GM21447 (cell line): ENCODE data around the gene SERPINA5.
A peak's percentile ranks its signal among the peaks of the same experiment; 100 is the strongest.

ENCODE experiments used
- ATAC-seq: cut with Tn5 transposase; IDR thresholded peaks from one replicate; pipeline ENCODE4 v1.9.1; 2021; ENCODE audit not compliant: unreplicated experiment

Gene SERPINA5

GRCh38 chr14:94548999-94549985 is 31.9 kb upstream of the SERPINA5 start:
- peak; percentile 55 for ATAC-seq

- ATAC-seq, result no peak
Observed at GRCh38 chr14:94550041-94550440, 31.2 kb upstream of the SERPINA5 start.

- ATAC-seq, result no peak
Observed at GRCh38 chr14:94555991-94556390, 25.2 kb upstream of the SERPINA5 start.

- no peak for ATAC-seq
Observed at GRCh38 chr14:94557327-94557726, 23.9 kb upstream of the SERPINA5 start.

- ATAC-seq, result no peak
Observed at GRCh38 chr14:94558842-94559241, 22.4 kb upstream of the SERPINA5 start.

GRCh38 chr14:94559638-94560290 is 21.5 kb upstream of the SERPINA5 start:
- no peak for ATAC-seq

- no peak for ATAC-seq
Observed at GRCh38 chr14:94560291-94560665, 20.9 kb upstream of the SERPINA5 start.

GRCh38 chr14:94560751-94561655 is 20.2 kb upstream of the SERPINA5 start, which contains the start of gene SERPINA4:
Gene SERPINA4, plus strand, starts transcription at chr14:94561442. Its CDS starts 2,041 bp downstream, at chr14:94563483.
- ATAC-seq, result no peak

GRCh38 chr14:94561656-94562010 is 19.6 kb upstream of the SERPINA5 start:
- ATAC-seq, result no peak

- no peak for ATAC-seq
Observed at GRCh38 chr14:94562022-94562421, 19.2 kb upstream of the SERPINA5 start.

GRCh38 chr14:94562941-94563883 is 18.0 kb upstream of the SERPINA5 start:
- ATAC-seq, result no peak

- no peak for ATAC-seq
Observed at GRCh38 chr14:94564381-94564780, 16.8 kb upstream of the SERPINA5 start.

GRCh38 chr14:94568186-94568585 is 13.0 kb upstream of the SERPINA5 start:
- no peak for ATAC-seq

- ATAC-seq, result no peak
Observed at GRCh38 chr14:94569381-94570001, 11.7 kb upstream of the SERPINA5 start.

GRCh38 chr14:94570002-94570400 is 11.2 kb upstream of the SERPINA5 start:
- ATAC-seq, result no peak

- no peak for ATAC-seq
Observed at GRCh38 chr14:94570440-94570839, 10.8 kb upstream of the SERPINA5 start.

GRCh38 chr14:94571395-94571794 is 9.8 kb upstream of the SERPINA5 start:
- ATAC-seq, result no peak

GRCh38 chr14:94571950-94572349 is 9.3 kb upstream of the SERPINA5 start:
- ATAC-seq, result no peak

- ATAC-seq, result no peak
Observed at GRCh38 chr14:94572637-94573303, 8.5 kb upstream of the SERPINA5 start.
